Keratinocyte (primary cell): Measurements from ENCODE around the gene NHSL2. TPM values are rescaled to one million over a fixed set of nuclear protein-coding genes. Genes with fewer than 3 reads are reported as not detected.

Experiments used
- DNase-seq: peaks from one replicate; pipeline ENCODE4 v3.0.0-alpha.2; 2011; ENCODE audit warnings: low read depth, missing footprints, low spot score
- FAIRE-seq: peaks from 2 replicates; lab custom pipeline; 2011; peaks lifted over from hg19 to GRCh38; lab: Jason Lieb, UNC
- H2AFZ ChIP-seq: 2 replicates; pipeline ENCODE4 v1.6.0; 2012; ENCODE audit warnings: low read length, control low read depth, inconsistent platforms; ENCODE audit not compliant: control insufficient read depth
- H3K27ac ChIP-seq: 2 replicates; pipeline ENCODE4 v1.5.1; 2011; ENCODE audit warnings: low read length; ENCODE audit not compliant: control insufficient read depth, insufficient read depth
- H3K27me3 ChIP-seq: 3 replicates; pipeline ENCODE4 v1.6.0; 2011; ENCODE audit warnings: low read length; ENCODE audit not compliant: control insufficient read depth, insufficient read depth; ENCODE audit errors: extremely low read depth
- H3K36me3 ChIP-seq, 2 experiments: 2 replicates in 1 of 2; 3 replicates in 1 of 2; pipeline ENCODE4 v1.5.1; 2011; ENCODE audit warnings: low read length in 2 of 2, mild to moderate bottlenecking in 1 of 2; ENCODE audit not compliant: control insufficient read depth in 2 of 2, insufficient read depth in 2 of 2; ENCODE audit errors: extremely low read depth in 1 of 2
- H3K4me1 ChIP-seq: 3 replicates; pipeline ENCODE4 v1.5.1; 2011; ENCODE audit warnings: low read length; ENCODE audit not compliant: control insufficient read depth, insufficient read depth; ENCODE audit errors: extremely low read depth
- H3K4me2 ChIP-seq: 3 replicates; pipeline ENCODE4 v1.6.0; 2011; ENCODE audit warnings: low read depth, low read length; ENCODE audit not compliant: control insufficient read depth, insufficient read depth; ENCODE audit errors: extremely low read depth
- H3K4me3 ChIP-seq, 3 experiments: fragments of 200-600 bp in 1 of 3; sonication (generic) in 1 of 3; 2 replicates in 2 of 3; 3 replicates in 1 of 3; pipeline ENCODE4 v1.5.1; 2011 to 2016; ENCODE audit warnings: low read length in 3 of 3, mild to moderate bottlenecking in 3 of 3, control low read depth in 2 of 3, inconsistent platforms in 1 of 3, low read depth in 1 of 3, mixed read lengths in 1 of 3, mixed run types in 1 of 3, moderate library complexity in 1 of 3; ENCODE audit not compliant: control insufficient read depth in 2 of 3, insufficient read depth in 2 of 3; ENCODE audit errors: extremely low read depth in 1 of 3
- H3K79me2 ChIP-seq: 2 replicates; pipeline ENCODE4 v1.6.0; 2012; ENCODE audit warnings: low read length; ENCODE audit not compliant: control insufficient read depth, insufficient read depth
- H3K9ac ChIP-seq: 3 replicates; pipeline ENCODE4 v1.6.0; 2011; ENCODE audit warnings: low read length; ENCODE audit not compliant: control insufficient read depth, insufficient read depth; ENCODE audit errors: extremely low read depth
- H3K9me1 ChIP-seq: 3 replicates; pipeline ENCODE4 v1.6.0; 2011; ENCODE audit warnings: low read length; ENCODE audit not compliant: control insufficient read depth, insufficient read depth; ENCODE audit errors: extremely low read depth
- H3K9me3 ChIP-seq: 2 replicates; pipeline ENCODE4 v1.5.1; 2012; ENCODE audit warnings: low read depth, low read length; ENCODE audit not compliant: control insufficient read depth
- H4K20me1 ChIP-seq: 3 replicates; pipeline ENCODE4 v1.6.0; 2011; ENCODE audit warnings: low read length; ENCODE audit not compliant: control insufficient read depth, insufficient read depth; ENCODE audit errors: extremely low read depth
- EZH2 ChIP-seq: IDR thresholded peaks from one replicate; pipeline ENCODE4 v1.6.1; 2012; ENCODE audit warnings: inconsistent platforms, mild to moderate bottlenecking, low read length, moderate library complexity
- dilution Hi-C: fragments of 300-500 bp; cut with MboI; formaldehyde crosslinking; loops from one replicate; pipeline ENCODE4 v1.7.0; 2020; ENCODE audit warnings: low sequenced_read_pairs; ENCODE audit not compliant: extremely low pct_ligation_motif_present
- polyA plus RNA-seq, 5 experiments: library from polyadenylated mRNA; depleted of rRNA in 3 of 5; stranded (reverse) in 3 of 5; stranded (forward) in 1 of 5; unstranded in 1 of 5; fragments of >200 nt; gene quantifications; 1 replicate in 1 of 5; 2 replicates in 3 of 5; 3 replicates in 1 of 5; pipeline versions ENCODE4 v1.2.1 to v1.2.3, GENCODE V29; 2011 to 2012; ENCODE audit warnings: missing spikeins in 2 of 5, low read depth in 1 of 5, low replicate concordance in 1 of 5
- TF ChIP-seq, protein P1 (sequence below), 3 experiments: IDR thresholded peaks in 1 of 3; conservative IDR thresholded peaks in 1 of 3; optimal IDR thresholded peaks in 1 of 3; 2 replicates in 2 of 3; 3 replicates in 1 of 3; pipeline versions ENCODE3 to v1.5.1; 2011; ENCODE audit warnings: low read length in 3 of 3, mild to moderate bottlenecking in 3 of 3, moderate library complexity in 2 of 3, control low read depth in 1 of 3, inconsistent platforms in 1 of 3; ENCODE audit not compliant: insufficient read depth in 2 of 3; ENCODE audit errors: extremely low read depth in 1 of 3

NHSL2 gene
- polyA plus RNA-seq, 1 donor (not counting 4 experiments of a cell fraction or from before 2014, with no cell fraction given), result 0.04 TPM

DNA sequence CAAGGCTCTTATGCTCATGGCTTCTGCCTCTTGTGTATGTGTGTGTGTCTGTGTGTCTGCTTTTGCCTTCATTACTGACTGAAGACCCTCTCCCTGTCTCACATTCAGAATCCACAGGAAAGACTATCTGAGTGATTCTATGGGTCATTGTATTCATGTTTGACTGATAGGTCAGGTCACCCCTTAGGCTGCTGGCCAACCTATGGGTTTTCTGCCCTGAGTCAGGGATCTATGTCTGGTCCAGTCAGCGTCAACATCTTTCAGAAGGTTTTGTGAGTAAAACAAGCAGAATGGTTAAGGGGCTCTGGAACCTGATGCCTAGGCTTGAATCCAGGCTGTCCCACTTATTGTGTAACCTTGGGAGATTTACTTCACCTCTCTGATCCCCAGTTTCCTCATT is 30.5 kb downstream of the NHSL2 start:
- Histone ChIP-seq H3K79me2 (no peaks in the 10 kb centered on the region), H3K4me3 (no peak overlapping the region), H3K4me1 (no peaks in the 10 kb centered on the region), H3K36me3 (no peaks in the 10 kb centered on the region), H3K9me1 (no peaks in the 10 kb centered on the region), H3K9me3 (no peaks in the 10 kb centered on the region), H3K4me2 (no peak overlapping the region), H3K27ac (no peak overlapping the region), H3K9ac (no peak overlapping the region), H3K27me3 (peaks cover 47% of the 10 kb centered on the region), H4K20me1 (no peaks in the 10 kb centered on the region), H2AFZ (no peak overlapping the region)
- DNase-seq (no peak), FAIRE-seq (no peak)
- TF ChIP-seq, protein P1, sequence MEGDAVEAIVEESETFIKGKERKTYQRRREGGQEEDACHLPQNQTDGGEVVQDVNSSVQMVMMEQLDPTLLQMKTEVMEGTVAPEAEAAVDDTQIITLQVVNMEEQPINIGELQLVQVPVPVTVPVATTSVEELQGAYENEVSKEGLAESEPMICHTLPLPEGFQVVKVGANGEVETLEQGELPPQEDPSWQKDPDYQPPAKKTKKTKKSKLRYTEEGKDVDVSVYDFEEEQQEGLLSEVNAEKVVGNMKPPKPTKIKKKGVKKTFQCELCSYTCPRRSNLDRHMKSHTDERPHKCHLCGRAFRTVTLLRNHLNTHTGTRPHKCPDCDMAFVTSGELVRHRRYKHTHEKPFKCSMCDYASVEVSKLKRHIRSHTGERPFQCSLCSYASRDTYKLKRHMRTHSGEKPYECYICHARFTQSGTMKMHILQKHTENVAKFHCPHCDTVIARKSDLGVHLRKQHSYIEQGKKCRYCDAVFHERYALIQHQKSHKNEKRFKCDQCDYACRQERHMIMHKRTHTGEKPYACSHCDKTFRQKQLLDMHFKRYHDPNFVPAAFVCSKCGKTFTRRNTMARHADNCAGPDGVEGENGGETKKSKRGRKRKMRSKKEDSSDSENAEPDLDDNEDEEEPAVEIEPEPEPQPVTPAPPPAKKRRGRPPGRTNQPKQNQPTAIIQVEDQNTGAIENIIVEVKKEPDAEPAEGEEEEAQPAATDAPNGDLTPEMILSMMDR (optimal IDR thresholded peaks at IDR 0.05 in 1 of 3, IDR thresholded peaks at IDR 0.05 in 1 of 3, conservative IDR thresholded peaks at IDR 0.05 in 1 of 3; ENCODE audit: extremely low read depth in 1 of 3, insufficient read depth in 2 of 3, low read length in 3 of 3), result no peak
- no peak for TF ChIP-seq EZH2
- dilution Hi-C loops, result no loop called here

DNA sequence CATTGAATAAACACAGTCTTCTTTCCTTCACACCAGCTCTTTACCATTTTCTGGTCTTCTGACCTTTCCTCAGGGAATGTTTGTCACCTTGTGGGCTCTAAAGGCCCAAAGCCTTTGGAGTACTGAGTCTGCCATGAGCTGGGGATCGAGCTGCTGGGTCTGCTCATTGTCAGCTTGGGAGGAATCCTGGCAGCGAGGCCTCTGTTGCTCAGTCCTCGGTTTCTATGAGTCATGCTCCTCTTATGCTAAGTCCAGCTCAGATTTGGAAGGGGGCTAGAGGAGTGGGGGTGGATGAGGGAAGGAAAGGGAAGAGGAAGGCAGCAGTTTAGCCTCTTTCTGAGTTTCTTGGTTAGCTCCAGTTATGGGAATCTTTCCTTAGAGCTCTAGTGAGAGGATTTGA is 31.1 kb downstream of the NHSL2 start:
- H3K9me3 ChIP-seq, result no peaks in the 10 kb centered on the region
- no peaks in the 10 kb centered on the region for H3K9me1 ChIP-seq
- TF ChIP-seq, protein P1 (optimal IDR thresholded peaks at IDR 0.05 in 1 of 3, IDR thresholded peaks at IDR 0.05 in 1 of 3, conservative IDR thresholded peaks at IDR 0.05 in 1 of 3; ENCODE audit: extremely low read depth in 1 of 3, insufficient read depth in 2 of 3, low read length in 3 of 3), result no peak
- no peak for TF ChIP-seq EZH2
- H3K4me3 ChIP-seq, result no peak overlapping the region
- no peaks in the 10 kb centered on the region for H3K4me1 ChIP-seq
- no peaks in the 10 kb centered on the region for H3K79me2 ChIP-seq
- H3K27ac ChIP-seq, result no peak overlapping the region
- dilution Hi-C loops, result no loop called here
- DNase-seq (no peak), FAIRE-seq (no peak)
- no peak overlapping the region for H2AFZ ChIP-seq
- no peaks in the 10 kb centered on the region for H4K20me1 ChIP-seq
- H3K27me3 ChIP-seq, result peaks cover 46% of the 10 kb centered on the region
- no peak overlapping the region for H3K4me2 ChIP-seq
- H3K36me3 ChIP-seq, result no peaks in the 10 kb centered on the region
- H3K9ac ChIP-seq, result no peak overlapping the region
